ENCODE data around the gene BANF1. TPM values are rescaled to one million over a fixed set of nuclear protein-coding genes. Genes with fewer than 3 reads are reported as not detected.

Gene BANF1
- total and polyA plus RNA-seq, 2 of the 13 experiments (the other 11 are each of a cell fraction or from before 2014, with no cell fraction given): 40.5 to 86.5 TPM

DNA sequence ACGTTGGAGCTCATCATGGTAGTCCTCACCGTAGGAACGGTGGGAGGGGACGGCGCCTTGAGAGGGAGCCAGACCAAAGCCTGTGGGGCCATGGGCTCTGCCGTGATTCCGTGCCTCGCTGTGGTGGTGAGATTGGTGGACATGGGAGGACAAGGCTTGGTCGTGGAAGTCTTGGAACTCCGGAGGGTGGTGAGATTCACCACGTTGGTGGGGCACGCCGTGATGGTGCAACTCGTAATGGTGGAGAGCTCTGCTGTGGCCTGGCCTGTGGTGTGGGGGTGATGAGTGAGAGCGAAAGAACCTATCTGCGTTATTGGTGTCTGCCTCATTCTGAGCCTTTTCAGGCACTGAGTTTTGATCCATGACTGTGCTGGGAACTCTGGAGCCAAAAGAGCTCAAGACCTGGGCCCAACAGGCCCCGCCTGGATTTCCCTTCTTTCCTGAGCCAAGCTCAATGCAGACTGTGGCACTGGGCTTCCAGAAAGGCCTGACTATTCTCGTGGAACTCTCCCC, 23.8 kb downstream of the BANF1 start, which contains the start of gene CATSPER1 (continued):
- TF ChIP-seq, protein P1, sequence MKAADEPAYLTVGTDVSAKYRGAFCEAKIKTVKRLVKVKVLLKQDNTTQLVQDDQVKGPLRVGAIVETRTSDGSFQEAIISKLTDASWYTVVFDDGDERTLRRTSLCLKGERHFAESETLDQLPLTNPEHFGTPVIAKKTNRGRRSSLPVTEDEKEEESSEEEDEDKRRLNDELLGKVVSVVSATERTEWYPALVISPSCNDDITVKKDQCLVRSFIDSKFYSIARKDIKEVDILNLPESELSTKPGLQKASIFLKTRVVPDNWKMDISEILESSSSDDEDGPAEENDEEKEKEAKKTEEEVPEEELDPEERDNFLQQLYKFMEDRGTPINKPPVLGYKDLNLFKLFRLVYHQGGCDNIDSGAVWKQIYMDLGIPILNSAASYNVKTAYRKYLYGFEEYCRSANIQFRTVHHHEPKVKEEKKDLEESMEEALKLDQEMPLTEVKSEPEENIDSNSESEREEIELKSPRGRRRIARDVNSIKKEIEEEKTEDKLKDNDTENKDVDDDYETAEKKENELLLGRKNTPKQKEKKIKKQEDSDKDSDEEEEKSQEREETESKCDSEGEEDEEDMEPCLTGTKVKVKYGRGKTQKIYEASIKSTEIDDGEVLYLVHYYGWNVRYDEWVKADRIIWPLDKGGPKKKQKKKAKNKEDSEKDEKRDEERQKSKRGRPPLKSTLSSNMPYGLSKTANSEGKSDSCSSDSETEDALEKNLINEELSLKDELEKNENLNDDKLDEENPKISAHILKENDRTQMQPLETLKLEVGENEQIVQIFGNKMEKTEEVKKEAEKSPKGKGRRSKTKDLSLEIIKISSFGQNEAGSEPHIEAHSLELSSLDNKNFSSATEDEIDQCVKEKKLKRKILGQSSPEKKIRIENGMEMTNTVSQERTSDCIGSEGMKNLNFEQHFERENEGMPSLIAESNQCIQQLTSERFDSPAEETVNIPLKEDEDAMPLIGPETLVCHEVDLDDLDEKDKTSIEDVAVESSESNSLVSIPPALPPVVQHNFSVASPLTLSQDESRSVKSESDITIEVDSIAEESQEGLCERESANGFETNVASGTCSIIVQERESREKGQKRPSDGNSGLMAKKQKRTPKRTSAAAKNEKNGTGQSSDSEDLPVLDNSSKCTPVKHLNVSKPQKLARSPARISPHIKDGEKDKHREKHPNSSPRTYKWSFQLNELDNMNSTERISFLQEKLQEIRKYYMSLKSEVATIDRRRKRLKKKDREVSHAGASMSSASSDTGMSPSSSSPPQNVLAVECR (CRISPR knock-in tag; IDR thresholded peaks at IDR 0.05; ENCODE audit: borderline replicate concordance): no peak

DNA sequence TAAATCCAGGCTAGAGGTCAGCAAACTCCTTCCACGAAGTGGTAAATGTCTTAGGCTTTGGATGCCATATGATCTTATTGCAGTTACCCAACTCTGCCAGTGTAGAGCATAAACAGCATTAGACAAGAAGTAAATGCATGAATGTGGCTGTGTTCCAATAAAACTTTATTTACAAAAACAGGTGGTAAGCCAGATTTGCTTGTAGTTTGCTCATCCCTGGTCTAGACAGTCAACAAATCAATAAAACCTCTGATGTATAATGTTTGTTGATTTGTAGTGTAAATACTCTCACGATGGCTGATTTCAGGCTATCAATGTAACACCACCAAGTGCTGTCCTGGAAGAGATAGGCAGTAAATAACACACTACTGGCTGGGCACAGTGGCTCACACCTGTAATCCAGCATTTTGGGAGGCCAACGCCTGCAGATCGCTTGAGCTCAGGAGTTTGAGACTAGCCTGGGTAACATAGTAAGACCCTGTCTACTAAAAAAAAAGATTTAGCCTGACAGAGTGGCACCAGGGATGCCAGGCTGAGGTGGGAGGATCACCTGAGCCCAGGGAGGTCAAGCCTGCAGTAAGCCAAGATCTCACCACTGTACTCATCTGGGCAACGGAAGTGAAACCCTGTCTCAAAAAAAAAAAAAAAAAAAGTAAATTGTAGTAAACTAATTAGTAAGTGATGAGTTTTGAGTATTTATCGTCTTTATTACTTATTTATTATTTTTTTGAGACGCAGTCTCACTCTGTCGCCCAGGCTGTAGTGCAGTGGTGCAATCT, 30.8 kb downstream of the BANF1 start:
- no peak overlapping the region for H3K27ac ChIP-seq (ENCODE audit: extremely low read length, insufficient read depth, low read length)
- no peaks in the 10 kb centered on the region for H4K20me1 ChIP-seq (ENCODE audit: insufficient read depth, low read length)
- DNase-seq (ENCODE audit: low spot score) (no peak), FAIRE-seq (no peak), ATAC-seq (no peak)
- 63% methylated on average over 8 of the region's 8 CpGs for WGBS (ENCODE audit: low lambda C conversion rate)
- BruUV-seq (replicated peaks): no TSS peak
- no peaks in the 10 kb centered on the region for H3K4me1 ChIP-seq (ENCODE audit: insufficient read depth, low read length)
- intact Hi-C loops (cut with micrococcal nuclease; ENCODE audit: unreplicated experiment): no loop called here
- H2AFZ ChIP-seq (ENCODE audit: low read length): no peak overlapping the region
- in situ Hi-C loops (cut with HindIII; ENCODE audit: extremely low pct_ligation_motif_present, low pct_unique_long_range_greater_than_20kb): no loop called here
- POLR2A ChIA-PET: no interaction called here
- CTCF ChIA-PET (ENCODE audit: low intra/inter-chr PET ratio, low total read pairs): no interaction called here
- no peak overlapping the region for H3K4me2 ChIP-seq (ENCODE audit: low read depth, low read length)
- no peak overlapping the region for H3K4me3 ChIP-seq (replicated peaks in 1 of 3; ENCODE audit: insufficient read depth in 1 of 3, low read depth in 2 of 3, low read length in 3 of 3)
- peaks cover 1 to 7% of the 10 kb centered on the region in 2 experiments; a peak in 2 of 5 replicates for H3K27me3 ChIP-seq (ENCODE audit: control insufficient read depth in 1 of 2, insufficient read depth in 2 of 2, low read length in 2 of 2)
- H3K79me2 ChIP-seq (ENCODE audit: insufficient read depth, low read length): no peaks in the 10 kb centered on the region
- H3K36me3 ChIP-seq (replicated peaks in 1 of 2; ENCODE audit: control insufficient read depth in 1 of 2, insufficient read depth in 2 of 2, low read length in 2 of 2): no peaks in the 10 kb centered on the region
- H3K9me3 ChIP-seq (ENCODE audit: low read length): no peaks in the 10 kb centered on the region
- no peak overlapping the region for H3K9ac ChIP-seq (ENCODE audit: insufficient read depth, low read depth, low read length)
- TF ChIP-seq, protein P2, sequence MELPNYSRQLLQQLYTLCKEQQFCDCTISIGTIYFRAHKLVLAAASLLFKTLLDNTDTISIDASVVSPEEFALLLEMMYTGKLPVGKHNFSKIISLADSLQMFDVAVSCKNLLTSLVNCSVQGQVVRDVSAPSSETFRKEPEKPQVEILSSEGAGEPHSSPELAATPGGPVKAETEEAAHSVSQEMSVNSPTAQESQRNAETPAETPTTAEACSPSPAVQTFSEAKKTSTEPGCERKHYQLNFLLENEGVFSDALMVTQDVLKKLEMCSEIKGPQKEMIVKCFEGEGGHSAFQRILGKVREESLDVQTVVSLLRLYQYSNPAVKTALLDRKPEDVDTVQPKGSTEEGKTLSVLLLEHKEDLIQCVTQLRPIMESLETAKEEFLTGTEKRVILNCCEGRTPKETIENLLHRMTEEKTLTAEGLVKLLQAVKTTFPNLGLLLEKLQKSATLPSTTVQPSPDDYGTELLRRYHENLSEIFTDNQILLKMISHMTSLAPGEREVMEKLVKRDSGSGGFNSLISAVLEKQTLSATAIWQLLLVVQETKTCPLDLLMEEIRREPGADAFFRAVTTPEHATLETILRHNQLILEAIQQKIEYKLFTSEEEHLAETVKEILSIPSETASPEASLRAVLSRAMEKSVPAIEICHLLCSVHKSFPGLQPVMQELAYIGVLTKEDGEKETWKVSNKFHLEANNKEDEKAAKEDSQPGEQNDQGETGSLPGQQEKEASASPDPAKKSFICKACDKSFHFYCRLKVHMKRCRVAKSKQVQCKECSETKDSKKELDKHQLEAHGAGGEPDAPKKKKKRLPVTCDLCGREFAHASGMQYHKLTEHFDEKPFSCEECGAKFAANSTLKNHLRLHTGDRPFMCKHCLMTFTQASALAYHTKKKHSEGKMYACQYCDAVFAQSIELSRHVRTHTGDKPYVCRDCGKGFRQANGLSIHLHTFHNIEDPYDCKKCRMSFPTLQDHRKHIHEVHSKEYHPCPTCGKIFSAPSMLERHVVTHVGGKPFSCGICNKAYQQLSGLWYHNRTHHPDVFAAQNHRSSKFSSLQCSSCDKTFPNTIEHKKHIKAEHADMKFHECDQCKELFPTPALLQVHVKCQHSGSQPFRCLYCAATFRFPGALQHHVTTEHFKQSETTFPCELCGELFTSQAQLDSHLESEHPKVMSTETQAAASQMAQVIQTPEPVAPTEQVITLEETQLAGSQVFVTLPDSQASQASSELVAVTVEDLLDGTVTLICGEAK (IDR thresholded peaks at IDR 0.05): peak; percentile 94
- TF ChIP-seq, protein P2 (CRISPR knock-in tag; IDR thresholded peaks at IDR 0.05): peak; percentile 98
- TF ChIP-seq SKI (IDR thresholded peaks at IDR 0.05; ENCODE audit: partially characterized antibody): peak; percentile 43
- no peak for TF ChIP-seq FOXP1 (IDR thresholded peaks at IDR 0.05)
- TF ChIP-seq FOXP1 (CRISPR knock-in tag; IDR thresholded peaks at IDR 0.05): 0 out of 2 replicates have a peak, but pooled peaks have one; percentile 13
- TF ChIP-seq, protein P3, sequence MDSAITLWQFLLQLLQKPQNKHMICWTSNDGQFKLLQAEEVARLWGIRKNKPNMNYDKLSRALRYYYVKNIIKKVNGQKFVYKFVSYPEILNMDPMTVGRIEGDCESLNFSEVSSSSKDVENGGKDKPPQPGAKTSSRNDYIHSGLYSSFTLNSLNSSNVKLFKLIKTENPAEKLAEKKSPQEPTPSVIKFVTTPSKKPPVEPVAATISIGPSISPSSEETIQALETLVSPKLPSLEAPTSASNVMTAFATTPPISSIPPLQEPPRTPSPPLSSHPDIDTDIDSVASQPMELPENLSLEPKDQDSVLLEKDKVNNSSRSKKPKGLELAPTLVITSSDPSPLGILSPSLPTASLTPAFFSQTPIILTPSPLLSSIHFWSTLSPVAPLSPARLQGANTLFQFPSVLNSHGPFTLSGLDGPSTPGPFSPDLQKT (CRISPR knock-in tag; IDR thresholded peaks at IDR 0.05; ENCODE audit: borderline replicate concordance): no peak

Data from HepG2 (cell line).